ENCODE measurements around the gene PEX13. TPM values are rescaled to one million over a fixed set of nuclear protein-coding genes. Genes with fewer than 3 reads are reported as not detected.
"Not testable (repeated sequence)": the region's sequence is repeated elsewhere in the genome, so short reads cannot be mapped to it uniquely, and the experiment has no call there.

The PEX13 gene
- total RNA-seq, 1 donor from 2014 or later: 74.9 TPM

DNA sequence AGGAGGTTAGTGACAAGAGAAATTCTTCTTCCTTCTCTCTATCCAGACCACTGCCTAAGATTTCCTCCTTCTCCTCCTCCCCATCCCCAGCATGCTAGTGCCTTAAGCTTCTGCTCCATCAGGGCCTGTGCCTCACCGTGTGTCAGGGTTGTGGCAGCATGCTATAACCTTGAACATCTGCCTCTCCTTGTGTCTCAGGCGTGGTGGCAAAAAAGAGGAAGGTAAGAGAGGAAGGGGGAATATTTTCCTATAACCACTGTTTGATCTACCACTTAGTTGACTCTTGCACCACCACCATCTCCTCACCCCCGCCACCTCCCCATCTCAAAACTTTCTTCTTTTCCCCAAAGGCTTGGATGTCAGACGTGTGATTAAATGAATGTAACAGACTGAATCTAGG lies 38.3 kb upstream of the PEX13 start:
- Histone ChIP-seq H4K20me1 (ENCODE audit: low read depth) (no peaks in the 10 kb centered on the region), H3F3A (ENCODE audit: low read depth) (no peaks in the 10 kb centered on the region), H2AFZ (replicated peaks) (no peak overlapping the region), H3K27me3 (no peaks in the 10 kb centered on the region), H3K4me2 (no peak overlapping the region), H3K27ac (no peak overlapping the region), H3K4me3 (no peak overlapping the region), H3K36me3 (no peaks in the 10 kb centered on the region), H3K79me2 (ENCODE audit: low read depth) (no peaks in the 10 kb centered on the region), H3K9me3 (ENCODE audit: low read depth) (no peaks in the 10 kb centered on the region), H3K9ac (no peak overlapping the region), H3K4me1 (peaks cover 3% of the 10 kb centered on the region)
- Mint-ChIP-seq H3K27ac (no peak overlapping the region), H3K4me1 (peaks cover 12% of the 10 kb centered on the region), H3K4me3 (no peak overlapping the region), H3K9me3 (no peaks in the 10 kb centered on the region), H3K36me3 (no peaks in the 10 kb centered on the region), H3K27me3 (ENCODE audit: insufficient read depth, low read depth) (peaks cover 3% of the 10 kb centered on the region)
- TF ChIP-seq EZH2 (IDR thresholded peaks at IDR 0.05): no peak
- TF ChIP-seq EZH2phosphoT487 (IDR thresholded peaks at IDR 0.05): no peak
- TF ChIP-seq CTCF (IDR thresholded peaks at IDR 0.05): no peak
- DNase-seq (ENCODE audit: low spot score): no peak

GRCh38 chr2:60980071-60980815 lies 37.3 kb upstream of the PEX13 start:
- no peaks in the 10 kb centered on the region for H3K79me2 ChIP-seq (ENCODE audit: low read depth)
- H2AFZ ChIP-seq (replicated peaks): no peak overlapping the region
- peaks cover 12% of the 10 kb centered on the region for H3K4me1 Mint-ChIP-seq
- no peak overlapping the region for H3K27ac Mint-ChIP-seq
- no peak for DNase-seq (ENCODE audit: low spot score)
- H3K4me3 Mint-ChIP-seq: no peak overlapping the region
- H3K9me3 Mint-ChIP-seq: no peaks in the 10 kb centered on the region
- no peaks in the 10 kb centered on the region for H3F3A ChIP-seq (ENCODE audit: low read depth)
- H3K4me3 ChIP-seq: no peak overlapping the region
- no peaks in the 10 kb centered on the region for H3K36me3 Mint-ChIP-seq
- H3K27me3 ChIP-seq: no peaks in the 10 kb centered on the region
- no peaks in the 10 kb centered on the region for H3K36me3 ChIP-seq
- no peaks in the 10 kb centered on the region for H3K27me3 Mint-ChIP-seq (ENCODE audit: insufficient read depth, low read depth)
- peaks cover 3% of the 10 kb centered on the region for H3K4me1 ChIP-seq
- no peak overlapping the region for H3K4me2 ChIP-seq
- H3K27ac ChIP-seq: no peak overlapping the region
- TF ChIP-seq EZH2phosphoT487 (IDR thresholded peaks at IDR 0.05): no peak
- TF ChIP-seq EZH2 (IDR thresholded peaks at IDR 0.05): no peak
- no peak for TF ChIP-seq CTCF (IDR thresholded peaks at IDR 0.05)
- no peak overlapping the region for H3K9ac ChIP-seq
- no peaks in the 10 kb centered on the region for H3K9me3 ChIP-seq (ENCODE audit: low read depth)
- no peaks in the 10 kb centered on the region for H4K20me1 ChIP-seq (ENCODE audit: low read depth)

DNA sequence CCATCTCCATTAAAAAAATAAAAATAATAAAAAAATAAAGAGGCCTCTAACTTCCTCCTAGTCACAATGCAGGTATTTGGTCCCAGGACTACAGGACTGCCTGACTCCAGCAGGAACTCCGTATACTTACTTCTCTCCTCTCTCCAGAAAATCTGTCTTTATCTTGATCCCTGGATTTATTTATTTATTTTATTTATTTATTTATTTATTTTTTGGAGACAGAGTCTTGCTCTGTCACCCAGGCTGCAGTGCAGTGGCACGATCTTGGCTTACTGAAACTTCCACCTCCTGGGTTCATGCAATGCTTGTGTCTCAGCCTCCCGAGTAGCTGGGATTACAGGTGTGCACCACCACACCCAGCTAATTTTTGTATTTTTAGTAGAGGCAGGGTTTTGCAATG lies 35.5 kb upstream of the PEX13 start:
- H3K9me3 ChIP-seq (ENCODE audit: low read depth); H3K9ac ChIP-seq; H3K36me3 ChIP-seq; H3K4me2 ChIP-seq; H3K27me3 Mint-ChIP-seq (ENCODE audit: insufficient read depth, low read depth); H3K27ac Mint-ChIP-seq; DNase-seq (ENCODE audit: low spot score); H3K4me1 ChIP-seq; H3K36me3 Mint-ChIP-seq; H3K4me3 Mint-ChIP-seq; H3K27ac ChIP-seq; H3K27me3 ChIP-seq; H3F3A ChIP-seq (ENCODE audit: low read depth); H2AFZ ChIP-seq (replicated peaks); H3K4me1 Mint-ChIP-seq; H3K4me3 ChIP-seq; H3K9me3 Mint-ChIP-seq; H4K20me1 ChIP-seq (ENCODE audit: low read depth); H3K79me2 ChIP-seq (ENCODE audit: low read depth): not testable (repeated sequence)

GRCh38 chr2:60984720-60985119 lies 32.8 kb upstream of the PEX13 start:
- H3K9me3 Mint-ChIP-seq: no peaks in the 10 kb centered on the region
- no peaks in the 10 kb centered on the region for H3K27me3 ChIP-seq
- no peaks in the 10 kb centered on the region for H3K4me1 Mint-ChIP-seq
- no peak overlapping the region for H3K27ac ChIP-seq
- H3K79me2 ChIP-seq (ENCODE audit: low read depth): no peaks in the 10 kb centered on the region
- H3K36me3 Mint-ChIP-seq: no peaks in the 10 kb centered on the region
- no peaks in the 10 kb centered on the region for H3K9me3 ChIP-seq (ENCODE audit: low read depth)
- no peak for TF ChIP-seq CTCF (IDR thresholded peaks at IDR 0.05)
- no peak for TF ChIP-seq EZH2 (IDR thresholded peaks at IDR 0.05)
- no peak for TF ChIP-seq EZH2phosphoT487 (IDR thresholded peaks at IDR 0.05)
- H3K9ac ChIP-seq: no peak overlapping the region
- no peak overlapping the region for H3K4me3 ChIP-seq
- no peak overlapping the region for H3K27ac Mint-ChIP-seq
- no peaks in the 10 kb centered on the region for H3K36me3 ChIP-seq
- no peak for DNase-seq (ENCODE audit: low spot score)
- no peak overlapping the region for H2AFZ ChIP-seq (replicated peaks)
- H3K4me1 ChIP-seq: no peaks in the 10 kb centered on the region
- H3K27me3 Mint-ChIP-seq (ENCODE audit: insufficient read depth, low read depth): peaks cover 2% of the 10 kb centered on the region
- H4K20me1 ChIP-seq (ENCODE audit: low read depth): no peaks in the 10 kb centered on the region
- H3K4me2 ChIP-seq: no peak overlapping the region
- no peak overlapping the region for H3K4me3 Mint-ChIP-seq
- H3F3A ChIP-seq (ENCODE audit: low read depth): no peaks in the 10 kb centered on the region
